Rectal smooth muscle tissue (tissue), 1 donor: ENCODE measurements around the gene ZNF567.
"Not testable (repeated sequence)": the region's sequence is repeated elsewhere in the genome, so short reads cannot be mapped to it uniquely, and the experiment has no call there.

ENCODE experiments used
- H3K27ac ChIP-seq: one replicate; pipeline ENCODE4 v1.7.0; 2013; ENCODE audit warnings: low read depth, low read length, inconsistent platforms
- H3K27me3 ChIP-seq: one replicate; pipeline ENCODE4 v1.7.0; 2013; ENCODE audit warnings: low read length; ENCODE audit not compliant: control insufficient read depth, insufficient read depth
- H3K36me3 ChIP-seq: one replicate; pipeline ENCODE4 v1.7.0; 2013; ENCODE audit warnings: low read length; ENCODE audit not compliant: control insufficient read depth, insufficient read depth
- H3K4me1 ChIP-seq: one replicate; pipeline ENCODE4 v1.7.0; 2013; ENCODE audit warnings: low read length; ENCODE audit not compliant: control insufficient read depth, insufficient read depth
- H3K4me3 ChIP-seq: one replicate; pipeline ENCODE4 v1.7.0; 2013; ENCODE audit warnings: low read length
- H3K9ac ChIP-seq: one replicate; pipeline ENCODE4 v1.7.0; 2013; ENCODE audit warnings: low read length

The ZNF567 gene

GRCh38 chr19:36707134-36707533, 19.7 kb downstream of the ZNF567 start:
- Histone ChIP-seq H3K27ac (no peak overlapping the region), H3K36me3 (peaks cover 18% of the 10 kb centered on the region), H3K27me3 (no peaks in the 10 kb centered on the region), H3K9ac (no peak overlapping the region), H3K4me1 (no peaks in the 10 kb centered on the region), H3K4me3 (no peak overlapping the region)

GRCh38 chr19:36709423-36709822, 22.0 kb downstream of the ZNF567 start:
- Histone ChIP-seq H3K27ac (no peak overlapping the region), H3K9ac (no peak overlapping the region), H3K4me1 (no peaks in the 10 kb centered on the region), H3K27me3 (no peaks in the 10 kb centered on the region), H3K4me3 (no peak overlapping the region), H3K36me3 (peaks cover 37% of the 10 kb centered on the region)

GRCh38 chr19:36719687-36720556, 32.5 kb downstream of the ZNF567 start:
- peak overlapping the region; percentile 15 for H3K4me3 ChIP-seq
- H3K27me3 ChIP-seq = no peaks in the 10 kb centered on the region
- H3K9ac ChIP-seq = no peak overlapping the region
- no peak overlapping the region for H3K27ac ChIP-seq
- peaks cover 35% of the 10 kb centered on the region for H3K36me3 ChIP-seq
- H3K4me1 ChIP-seq = no peaks in the 10 kb centered on the region

- H3K27me3 ChIP-seq, H3K36me3 ChIP-seq, H3K27ac ChIP-seq, H3K9ac ChIP-seq, H3K4me1 ChIP-seq, H3K4me3 ChIP-seq: not testable (repeated sequence)
Measured at GRCh38 chr19:36736166-36736565, 48.8 kb downstream of the ZNF567 start.

GRCh38 chr19:36745870-36746269, 58.5 kb downstream of the ZNF567 start:
- peaks cover 29% of the 10 kb centered on the region for H3K36me3 ChIP-seq

GRCh38 chr19:36747750-36748149, 60.3 kb downstream of the ZNF567 start:
- Histone ChIP-seq H3K27ac (no peak overlapping the region), H3K4me1 (no peaks in the 10 kb centered on the region), H3K36me3 (peaks cover 29% of the 10 kb centered on the region), H3K27me3 (no peaks in the 10 kb centered on the region), H3K9ac (no peak overlapping the region), H3K4me3 (no peak overlapping the region)

More at GRCh38 chr19:36745870-36746269, 58.5 kb downstream of the ZNF567 start:
- Histone ChIP-seq H3K9ac (no peak overlapping the region), H3K4me3 (no peak overlapping the region), H3K27me3 (no peaks in the 10 kb centered on the region), H3K27ac (no peak overlapping the region), H3K4me1 (no peaks in the 10 kb centered on the region)

- Histone ChIP-seq H3K4me3 (no peak overlapping the region), H3K27ac (no peak overlapping the region), H3K4me1 (no peaks in the 10 kb centered on the region), H3K9ac (no peak overlapping the region), H3K36me3 (peaks cover 30% of the 10 kb centered on the region), H3K27me3 (no peaks in the 10 kb centered on the region)
Measured at GRCh38 chr19:36748431-36749275, 61.2 kb downstream of the ZNF567 start.

GRCh38 chr19:36749613-36750012, 62.2 kb downstream of the ZNF567 start:
- H3K27ac ChIP-seq, H3K4me1 ChIP-seq, H3K27me3 ChIP-seq, H3K9ac ChIP-seq: not testable (repeated sequence)
- Histone ChIP-seq H3K36me3 (peaks cover 33% of the 10 kb centered on the region), H3K4me3 (peak overlapping the region; percentile 9)

DNA sequence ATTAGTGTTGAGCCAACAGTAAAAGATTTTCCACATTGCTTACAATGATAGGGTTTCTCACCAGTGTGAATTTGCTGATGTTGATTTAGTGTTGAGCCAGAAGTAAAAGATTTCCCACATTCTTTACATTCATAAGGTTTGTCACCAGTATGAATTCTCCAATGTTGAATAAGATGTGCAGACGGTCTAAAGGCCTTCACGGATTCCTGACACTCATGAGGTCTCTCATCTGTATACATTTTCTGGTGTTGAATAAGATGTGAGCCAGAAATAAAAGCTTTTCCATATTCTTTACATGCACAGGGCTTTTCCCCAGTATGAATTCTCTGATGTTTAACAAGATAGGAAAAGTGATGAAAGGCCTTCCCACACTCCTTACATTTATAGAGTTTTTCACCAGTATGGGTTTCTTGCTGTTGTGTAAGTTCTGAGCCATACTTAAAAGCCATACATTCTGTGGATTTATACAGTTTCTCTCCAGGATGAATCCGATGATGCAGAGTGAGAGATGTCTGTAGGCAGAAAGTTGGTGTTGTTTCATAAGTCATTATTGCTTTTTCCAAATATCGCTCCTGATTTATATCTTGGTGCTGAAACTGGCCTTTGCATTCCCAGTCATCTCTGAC, 62.8 kb downstream of the ZNF567 start:
- Histone ChIP-seq H3K36me3 (peaks cover 33% of the 10 kb centered on the region), H3K9ac (no peak overlapping the region), H3K27ac (no peak overlapping the region), H3K27me3 (no peaks in the 10 kb centered on the region), H3K4me3 (peak overlapping the region; percentile 9), H3K4me1 (no peaks in the 10 kb centered on the region)
